GM21529 (cell line): ENCODE measurements around the gene SAPCD1.

Experiments
- ATAC-seq: cut with Tn5 transposase; IDR thresholded peaks from one replicate; pipeline ENCODE4 v1.9.1; 2021; ENCODE audit not compliant: unreplicated experiment

Gene SAPCD1

DNA sequence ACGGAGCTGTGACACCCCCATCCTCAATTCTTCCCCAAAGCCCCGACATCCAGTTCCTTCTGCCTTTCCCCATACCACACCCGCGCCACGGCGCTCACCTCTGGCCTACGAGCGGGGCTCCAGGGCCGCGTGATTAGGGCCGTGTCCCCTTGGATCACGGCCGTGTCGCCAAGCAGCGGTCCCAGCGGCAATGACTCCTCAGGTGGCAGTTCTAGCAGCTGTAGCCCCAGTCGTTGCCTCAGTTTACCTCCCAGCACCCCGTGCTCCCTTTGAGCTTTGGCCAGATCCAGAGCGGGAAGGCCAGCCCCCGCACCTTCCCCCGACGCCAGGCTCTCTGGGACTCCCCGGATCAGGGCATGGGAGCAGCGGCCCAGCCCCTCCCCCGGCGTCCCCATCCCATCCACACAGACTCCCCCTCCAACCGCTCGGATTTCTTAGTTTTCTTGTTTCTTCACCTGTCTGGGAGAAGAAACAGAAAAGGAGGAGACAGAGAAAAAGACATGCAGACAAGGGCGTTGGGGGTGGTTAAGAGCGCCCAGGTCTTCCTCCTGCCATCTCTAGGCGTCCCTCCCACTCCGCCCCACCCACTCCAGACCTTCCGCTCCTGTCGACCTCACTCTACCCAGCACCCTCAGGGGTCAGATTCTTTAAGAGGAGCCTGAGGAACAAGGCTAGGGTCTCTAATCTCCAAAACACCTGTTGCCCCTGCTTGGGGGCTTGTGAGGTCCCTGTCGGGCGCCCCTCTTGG, 33.5 kb upstream of the SAPCD1 start, which contains the start of gene DDAH2:
TSS of gene DDAH2 (minus strand) at position 533 of the 748 bp plus-strand sequence. CDS start at position 395, 138 bp downstream.
- ATAC-seq = no peak

DNA sequence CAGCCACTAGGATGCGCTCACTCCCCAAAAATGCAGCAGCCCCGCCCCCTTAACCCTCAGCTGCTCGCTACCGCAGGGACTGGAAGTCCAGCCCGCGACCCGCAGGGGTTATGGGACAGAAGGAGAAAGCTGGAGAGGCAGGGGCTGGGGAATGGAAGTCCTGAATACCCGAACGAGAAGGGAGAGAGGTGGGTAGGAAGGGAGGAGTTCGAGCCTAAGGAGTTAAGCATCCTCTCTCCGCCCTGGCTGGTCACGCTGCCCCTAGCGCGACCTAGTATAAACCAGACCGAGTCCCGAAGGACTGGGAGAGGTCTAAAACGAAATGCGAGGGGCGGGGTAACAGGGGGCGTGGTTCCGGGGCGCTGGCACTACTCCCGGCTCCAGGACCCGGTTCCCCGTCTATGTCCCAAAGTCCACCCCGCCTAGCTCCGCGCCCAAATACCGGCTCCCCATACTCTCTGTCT, 32.9 kb upstream of the SAPCD1 start:
- ATAC-seq = peak; percentile 46

DNA sequence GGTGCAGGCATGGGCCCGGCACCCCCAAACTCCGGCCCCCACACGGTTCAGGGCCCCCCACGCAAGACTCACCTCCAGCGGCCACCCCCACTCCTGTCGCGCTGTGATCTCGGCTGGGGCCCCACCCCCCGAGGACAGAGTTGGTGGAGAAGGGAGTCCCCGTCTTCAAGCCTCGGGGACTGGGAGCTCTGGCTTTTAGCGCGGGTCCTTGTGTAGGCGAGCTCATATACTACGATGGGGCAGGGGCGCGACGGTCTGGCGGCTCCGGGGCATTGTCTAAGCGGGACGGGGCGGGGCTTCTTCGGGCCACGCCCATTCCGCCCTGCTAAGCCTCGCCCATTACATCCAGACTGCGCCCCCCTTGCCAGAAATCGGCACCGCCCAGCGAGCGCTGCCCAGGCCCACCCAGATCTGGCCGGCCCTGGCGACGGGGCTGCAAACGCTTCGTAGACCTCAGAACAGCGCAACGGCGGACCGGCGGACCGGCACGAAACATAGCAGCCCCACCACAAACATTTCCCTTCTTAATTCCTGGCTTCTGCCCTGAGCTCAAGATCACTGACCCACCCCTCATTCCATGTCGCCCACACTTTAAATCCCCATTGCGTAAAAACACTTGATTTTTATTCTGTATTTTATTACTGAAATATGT, 32.4 kb upstream of the SAPCD1 start:
- ATAC-seq = peak; percentile 47

DNA sequence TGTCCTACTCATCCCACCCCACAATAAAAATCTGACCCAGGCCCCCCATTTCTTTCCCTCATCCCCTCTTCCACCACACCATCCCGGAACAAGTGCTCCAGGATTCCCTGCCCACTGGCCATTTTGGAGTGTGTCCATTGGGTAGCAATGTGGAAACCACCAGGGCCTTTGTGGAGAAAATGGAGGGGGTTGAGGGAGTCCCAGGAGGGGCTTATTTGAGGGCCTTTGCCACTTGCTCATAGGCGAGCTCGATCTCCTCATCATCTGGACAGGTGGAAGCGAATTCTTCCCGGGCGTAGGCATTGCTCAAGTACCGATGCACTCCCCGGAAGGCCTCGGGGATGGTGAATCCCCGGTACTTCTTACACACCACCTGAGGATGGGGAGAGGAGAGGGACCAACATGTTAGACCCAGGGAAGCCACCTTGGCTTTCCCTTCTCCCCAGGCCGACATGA, 31.8 kb upstream of the SAPCD1 start:
- ATAC-seq = no peak

DNA sequence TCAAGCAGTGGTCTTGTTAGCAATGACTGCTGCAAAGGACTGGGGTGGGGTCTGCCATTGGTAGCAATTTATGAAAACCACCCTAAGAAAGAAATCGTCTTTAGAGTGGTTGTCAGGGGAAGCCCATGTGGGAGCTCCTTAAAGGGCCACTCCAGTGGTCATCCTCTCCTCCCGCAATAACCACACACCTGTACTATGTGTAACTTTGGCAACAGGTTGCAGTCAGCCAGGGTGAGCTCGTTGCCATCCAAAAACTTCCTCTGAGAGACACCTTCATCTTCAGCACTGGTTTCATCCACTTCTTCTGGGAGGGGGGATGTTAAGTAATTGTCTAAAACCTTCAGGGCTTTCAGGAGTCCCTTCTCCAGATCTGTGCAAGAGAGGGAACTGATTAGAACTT, 30.4 kb upstream of the SAPCD1 start:
- no peak for ATAC-seq

DNA sequence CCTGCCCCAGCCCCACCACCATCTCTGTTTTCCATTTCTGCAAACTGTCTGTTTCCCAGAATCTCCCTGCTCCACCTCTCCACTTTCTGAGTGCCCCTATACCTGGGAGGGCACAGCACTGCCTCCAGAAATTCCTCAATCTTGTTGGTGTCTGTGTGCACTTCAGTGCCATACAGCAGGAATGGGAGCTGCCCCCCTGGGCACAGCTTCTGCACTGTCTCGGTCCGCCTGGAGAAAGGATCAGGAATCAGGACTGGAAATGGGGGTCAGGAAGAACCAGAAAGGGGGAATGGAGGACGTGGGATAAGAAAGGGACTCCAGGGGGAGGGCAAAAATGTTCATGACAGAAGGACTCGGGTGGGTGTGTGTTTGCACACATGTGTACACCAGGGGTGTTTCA, 28.7 kb upstream of the SAPCD1 start:
- no peak for ATAC-seq

DNA sequence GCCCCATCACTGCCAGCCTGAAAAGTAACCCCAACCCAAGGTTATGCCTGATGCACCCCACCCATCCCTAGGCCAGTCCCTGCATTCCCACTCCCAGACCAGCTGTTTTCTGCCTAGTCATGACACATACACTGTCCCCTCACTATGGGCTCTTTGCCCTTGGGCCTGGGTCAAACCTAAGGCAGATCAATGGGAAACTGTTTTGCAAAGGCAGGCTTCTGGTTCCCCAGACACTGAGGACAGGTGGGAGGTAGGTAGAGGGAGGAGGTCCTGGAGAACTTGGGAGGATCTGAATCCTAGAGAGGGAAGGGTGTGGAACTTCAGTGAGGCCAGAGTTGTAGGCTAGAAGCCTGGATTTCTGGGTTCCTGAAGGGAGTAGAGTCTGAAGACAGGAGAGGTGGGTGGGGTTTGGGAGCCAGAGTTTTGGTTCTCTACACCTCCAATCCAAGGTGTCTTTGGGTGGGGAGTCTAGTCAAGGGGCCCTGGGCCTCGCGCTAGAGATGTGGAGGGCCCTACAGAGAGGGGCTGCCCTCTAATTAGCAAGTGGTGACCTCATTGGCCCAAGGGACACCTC, 28.1 kb upstream of the SAPCD1 start:
- ATAC-seq = no peak

DNA sequence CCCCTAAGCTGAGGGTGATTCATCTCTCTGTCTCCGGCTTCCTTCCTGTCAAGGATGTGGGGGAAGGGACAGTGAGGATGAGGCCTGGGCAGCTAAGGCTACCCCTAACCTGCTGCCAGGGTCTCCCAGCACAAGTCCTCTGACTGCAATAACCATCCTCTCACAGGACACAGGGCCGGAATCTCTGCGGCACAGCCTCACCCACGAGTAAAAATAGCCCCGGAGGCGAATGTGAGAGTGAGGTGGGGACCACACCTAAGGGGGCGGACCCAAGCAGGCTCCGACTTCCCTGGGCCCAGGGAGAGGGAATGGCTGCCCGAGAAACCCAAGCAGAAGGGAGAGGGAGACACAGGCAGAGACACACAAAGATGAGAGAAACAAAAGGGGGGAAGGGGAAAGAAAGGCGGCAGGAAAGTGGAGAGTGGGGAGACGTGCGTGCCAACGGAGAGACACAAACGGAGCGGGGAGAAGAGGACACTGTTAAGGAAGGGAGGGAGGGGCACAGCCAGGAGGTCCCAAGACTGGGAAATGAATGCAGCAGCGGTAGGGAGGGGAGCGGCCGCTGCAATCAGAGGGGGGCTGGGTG, 27.5 kb upstream of the SAPCD1 start:
- ATAC-seq = peak; percentile 29

DNA sequence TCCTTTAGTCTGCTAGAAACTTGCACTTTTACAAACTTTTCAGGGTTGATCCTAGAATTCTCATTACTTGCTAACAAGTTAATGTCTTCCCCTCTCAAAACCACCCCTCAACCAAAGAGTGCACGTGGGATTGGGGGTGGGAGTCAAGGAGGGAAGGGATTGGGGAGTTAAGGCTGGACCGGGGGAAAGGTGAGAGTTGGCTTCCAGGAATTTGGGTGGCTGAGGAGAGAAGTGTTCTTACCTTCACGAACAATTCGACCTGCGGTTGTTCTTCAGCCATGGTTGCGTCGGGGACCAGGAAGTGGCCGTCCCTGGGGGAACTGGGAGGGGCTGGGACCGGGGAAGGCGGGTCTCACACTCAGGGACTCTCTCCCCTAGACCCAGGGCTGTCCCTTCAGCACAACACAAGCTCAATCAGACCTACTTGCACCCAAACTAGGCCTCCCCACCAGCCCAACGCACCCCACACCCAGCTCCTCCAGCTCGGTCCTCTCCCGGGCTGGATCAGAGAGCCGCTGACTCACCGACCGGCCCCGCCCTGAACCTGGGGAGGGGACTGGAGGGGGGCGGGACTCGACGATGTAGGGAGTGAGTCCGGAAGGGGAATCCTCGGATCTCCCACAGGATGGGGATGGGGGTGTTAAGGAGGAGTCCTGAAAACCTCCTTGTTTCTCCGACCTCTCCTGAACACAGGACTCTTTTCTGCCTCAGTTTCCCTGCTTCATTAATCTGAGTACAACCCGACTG, 26.3 kb upstream of the SAPCD1 start, which contains the start of gene CLIC1:
TSS of gene CLIC1 (minus strand) at position 510 of the 747 bp plus-strand sequence. CDS start at position 280, 230 bp downstream.
- peak; percentile 24 for ATAC-seq

DNA sequence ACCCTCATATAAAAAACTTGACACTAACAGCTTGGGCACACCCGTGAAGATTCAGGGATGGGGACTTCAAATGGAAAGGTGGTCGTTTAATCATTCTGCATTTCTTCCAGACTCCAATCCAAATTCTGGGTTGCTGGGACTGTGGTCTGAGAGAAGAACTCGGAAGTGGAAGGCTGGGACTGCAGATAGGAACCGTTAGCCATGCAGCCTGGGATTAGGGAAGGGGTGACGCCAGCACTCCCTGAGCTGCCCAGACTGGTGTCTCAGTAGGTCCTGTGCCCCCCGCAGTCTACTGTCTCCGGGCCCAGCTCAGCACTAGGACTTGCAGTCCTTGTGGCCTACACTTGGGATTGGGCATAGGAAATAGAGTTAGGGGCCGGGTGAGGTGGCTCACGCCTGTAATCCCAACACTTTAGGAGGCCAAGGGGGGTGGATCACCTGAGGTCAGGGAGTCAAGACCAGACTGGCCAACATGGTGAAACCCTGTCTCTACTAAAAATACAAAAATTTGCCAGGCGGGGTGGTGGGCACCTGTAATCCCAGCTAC, 25.6 kb upstream of the SAPCD1 start:
- no peak for ATAC-seq

DNA sequence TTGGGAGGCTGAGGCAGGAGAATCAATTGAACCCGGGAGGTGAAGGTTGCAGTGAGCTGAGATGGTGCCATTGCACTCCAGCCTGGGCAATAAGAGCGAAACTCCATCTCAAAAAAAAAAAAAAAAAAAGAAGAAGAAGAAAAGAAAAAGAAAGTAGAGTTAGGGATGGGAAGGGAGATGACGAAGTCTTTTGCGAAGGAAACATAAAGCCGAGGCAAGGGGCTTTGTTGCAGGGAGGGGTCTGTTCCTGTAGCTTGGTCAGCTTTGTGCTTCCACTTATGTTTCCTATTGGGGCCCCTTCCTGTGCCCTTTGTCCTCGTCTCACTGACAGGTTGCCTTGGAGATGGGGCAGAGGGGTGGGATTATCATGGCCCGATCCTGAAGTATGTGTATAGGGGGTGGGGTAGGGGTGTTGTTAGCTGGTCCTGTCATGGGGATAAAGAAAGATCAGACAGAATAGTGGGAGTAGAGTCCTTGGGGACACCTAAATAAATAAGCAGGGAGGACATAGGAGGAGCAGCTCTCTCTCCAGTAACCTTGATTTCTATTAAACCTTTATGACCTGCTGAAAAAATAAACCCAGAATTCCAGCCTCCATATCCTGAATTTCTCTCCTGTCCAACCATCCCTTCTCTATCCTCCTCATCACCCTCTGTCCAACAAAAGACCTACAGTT, 25.0 kb upstream of the SAPCD1 start:
- ATAC-seq = no peak

DNA sequence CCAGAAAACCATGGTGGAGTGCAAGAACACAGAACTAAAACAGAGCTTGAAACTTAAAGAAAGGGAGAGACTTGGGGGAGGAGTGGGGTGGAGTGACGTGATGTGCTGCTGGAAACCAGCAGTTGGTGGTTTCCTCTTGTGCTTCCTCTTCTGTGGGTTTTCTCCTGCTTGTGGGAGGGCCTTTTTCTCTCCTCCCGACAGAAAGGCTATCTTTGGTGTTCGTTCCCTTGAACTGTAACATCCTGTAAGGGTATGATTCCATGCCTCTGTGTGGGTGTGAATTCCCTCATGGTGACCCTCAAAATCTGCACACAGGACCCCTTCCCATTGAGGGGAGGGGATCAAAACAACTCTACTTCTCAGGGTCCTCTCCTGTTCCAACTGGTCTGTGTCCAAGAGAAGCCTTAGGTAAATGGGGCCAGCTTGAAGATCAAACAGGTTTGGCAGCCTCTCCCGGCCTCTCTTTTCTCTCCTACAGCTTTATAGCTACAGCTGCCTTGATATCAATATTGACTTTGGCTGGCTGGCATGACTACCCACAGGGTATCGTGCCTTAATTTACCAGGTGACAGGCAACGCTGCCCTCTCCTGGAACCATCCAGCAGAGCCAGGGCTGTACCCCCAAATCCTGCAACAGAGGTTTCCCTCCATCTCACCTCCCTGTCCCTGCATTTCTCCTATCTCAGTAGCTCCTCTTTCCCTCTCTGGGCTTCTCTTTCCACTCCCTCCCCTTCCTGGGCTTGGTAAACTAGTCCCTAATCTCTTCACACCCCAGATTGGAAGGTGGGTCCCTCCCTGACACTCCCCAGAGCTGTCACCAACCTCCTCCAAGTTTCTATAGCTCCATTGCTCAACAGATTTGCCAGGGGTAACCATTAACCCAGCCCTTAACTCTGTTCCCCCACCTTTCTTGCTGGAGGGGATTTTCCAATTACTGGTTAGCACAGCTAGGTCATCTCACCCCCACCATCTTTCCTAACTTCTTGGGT, 24.2 kb upstream of the SAPCD1 start:
- peak; percentile 24 for ATAC-seq

DNA sequence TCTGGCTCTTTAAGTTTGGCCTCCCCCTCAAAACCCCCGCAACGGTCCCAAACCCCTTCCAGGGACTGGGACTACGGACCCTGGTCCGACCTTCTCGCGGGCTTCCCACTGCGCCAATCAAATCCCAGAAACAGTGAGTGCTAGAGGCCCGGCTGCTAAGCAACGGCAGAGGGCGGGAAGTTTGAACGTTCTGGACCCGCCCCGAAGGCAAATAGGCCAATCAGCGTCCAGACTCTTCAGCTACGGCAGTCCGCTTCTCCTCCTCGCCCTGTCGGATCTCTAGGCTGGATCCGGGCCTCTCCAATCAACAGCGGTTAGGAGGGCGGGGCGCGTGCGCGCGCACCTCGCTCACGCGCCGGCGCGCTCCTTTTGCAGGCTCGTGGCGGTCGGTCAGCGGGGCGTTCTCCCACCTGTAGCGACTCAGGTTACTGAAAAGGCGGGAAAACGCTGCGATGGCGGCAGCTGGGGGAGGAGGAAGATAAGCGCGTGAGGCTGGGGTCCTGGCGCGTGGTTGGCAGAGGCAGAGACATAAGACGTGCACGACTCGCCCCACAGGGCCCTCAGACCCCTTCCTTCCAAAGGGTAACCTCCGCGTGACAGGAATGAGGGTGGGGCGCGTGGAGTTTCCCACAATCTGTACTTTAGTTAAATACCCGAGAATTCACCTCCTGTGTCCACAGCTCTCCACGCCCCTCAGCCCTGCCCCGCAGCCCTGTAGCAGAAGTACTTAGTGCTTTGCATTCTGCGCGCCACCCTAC, 22.6 kb upstream of the SAPCD1 start, which contains the start of gene MSH5:
TSS of gene MSH5 (plus strand) at position 367 of the 758 bp plus-strand sequence. CDS start 462 bp downstream, outside the sequence.
- ATAC-seq = peak; percentile 74

DNA sequence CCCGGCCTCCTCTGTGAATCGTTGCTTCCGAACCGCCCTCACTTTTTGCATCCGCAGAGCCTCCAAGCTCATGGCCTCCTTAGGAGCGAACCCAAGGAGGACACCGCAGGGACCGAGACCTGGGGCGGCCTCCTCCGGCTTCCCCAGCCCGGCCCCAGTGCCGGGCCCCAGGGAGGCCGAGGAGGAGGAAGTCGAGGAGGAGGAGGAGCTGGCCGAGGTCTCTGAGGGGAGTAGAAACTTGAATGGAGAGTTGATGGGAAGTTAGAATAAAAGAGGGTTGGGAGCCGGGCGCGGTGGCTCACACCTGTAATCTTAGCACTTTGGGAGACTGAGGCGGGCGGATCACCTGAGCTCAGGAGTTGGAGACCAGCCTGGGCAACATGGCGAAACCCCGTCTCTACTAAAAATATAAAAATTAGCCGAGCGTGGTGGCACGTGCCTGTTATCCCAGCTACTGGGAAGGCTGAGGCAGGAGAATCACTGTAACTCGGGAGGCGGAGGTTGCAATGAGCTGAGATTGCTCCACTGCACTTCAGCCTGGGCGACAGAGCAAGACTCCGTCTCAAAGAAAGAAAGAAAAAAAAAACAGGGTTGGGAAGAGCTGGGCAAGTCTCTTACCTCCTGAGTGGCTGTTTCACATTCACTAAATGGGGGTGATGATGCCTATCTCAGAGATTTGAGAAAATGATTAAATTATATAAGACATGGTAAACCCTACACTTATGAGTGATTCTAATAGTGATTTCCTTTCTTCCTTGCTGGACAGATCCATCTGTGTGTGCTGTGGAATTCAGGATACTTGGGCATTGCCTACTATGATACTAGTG, 21.8 kb upstream of the SAPCD1 start:
- no peak for ATAC-seq

DNA sequence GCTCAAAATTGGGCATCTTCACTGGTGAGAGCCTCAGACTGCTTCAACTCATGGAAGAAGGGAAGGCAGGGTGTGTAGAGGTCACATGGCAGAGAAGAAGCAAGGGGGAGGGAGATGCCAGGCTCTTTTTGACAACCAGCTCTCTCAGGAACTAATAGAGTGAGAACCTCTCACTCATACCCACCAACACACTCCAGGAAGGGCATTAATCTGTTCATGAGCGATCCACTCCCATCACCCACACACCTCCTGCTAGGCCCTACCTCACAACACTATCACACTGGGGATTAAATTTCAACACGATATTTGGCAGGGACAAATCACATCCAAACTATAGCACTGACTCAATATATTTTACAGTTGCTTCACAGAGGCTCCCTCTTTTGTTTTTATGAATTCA, 20.6 kb upstream of the SAPCD1 start:
- no peak for ATAC-seq

DNA sequence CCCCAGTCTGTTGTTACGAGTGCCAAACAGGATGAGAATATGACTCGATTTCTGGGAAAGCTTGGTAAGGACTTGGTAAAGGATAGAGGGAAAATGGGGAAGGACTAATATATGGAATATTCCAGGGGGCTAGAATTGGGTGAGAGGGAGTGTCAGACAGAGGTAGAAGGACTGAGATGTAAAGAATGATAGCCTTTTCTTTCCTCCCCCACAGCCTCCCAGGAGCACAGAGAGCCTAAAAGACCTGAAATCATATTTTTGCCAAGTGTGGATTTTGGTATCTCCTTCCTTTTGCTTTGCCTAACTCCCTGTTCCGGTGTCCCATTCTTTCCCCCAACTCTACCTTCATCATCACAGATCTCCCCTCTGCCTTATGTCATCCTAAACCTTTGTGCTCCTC, 19.6 kb upstream of the SAPCD1 start:
- no peak for ATAC-seq

DNA sequence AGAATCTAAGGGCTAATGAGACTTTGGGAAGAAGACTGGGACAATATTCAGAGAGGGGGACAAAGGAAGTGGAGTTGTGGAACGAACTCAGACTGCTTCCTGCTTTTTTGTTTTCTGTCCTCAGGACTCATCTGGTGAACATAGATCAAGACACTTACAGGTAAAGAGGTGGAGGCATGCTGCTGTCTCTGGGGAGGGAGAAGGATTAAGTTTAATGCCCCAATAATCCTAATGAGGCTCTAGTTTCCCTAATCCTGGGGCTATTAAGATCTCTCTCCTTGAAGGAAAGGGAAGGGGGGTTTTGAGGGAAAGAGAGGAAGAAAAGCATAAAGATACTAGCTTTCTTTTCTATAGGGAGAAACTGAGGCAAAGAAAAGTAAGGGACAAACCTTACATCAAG, 18.0 kb upstream of the SAPCD1 start:
- ATAC-seq = no peak
